Stimulated activated CD8-positive, alpha-beta memory T cell treated with anti-CD3 and anti-CD28 coated beads, Interleukin-2, amount 100 ng/mL, for 48 hours (primary cell): Measurements from ENCODE around the gene RPL37.
"Not testable (repeated sequence)": the region's sequence is repeated elsewhere in the genome, so short reads cannot be mapped to it uniquely, and the experiment has no call there.

Experiments
- DNase-seq, 2 donors: peaks; one replicate each; pipeline ENCODE4 v3.0.0-alpha.2; 2020; ENCODE audit warnings: low read depth in 2 of 2

Gene RPL37

GRCh38 chr5:40797273-40798011 lies 37.6 kb downstream of the RPL37 start:
- peak; percentile 67 to 68 for DNase-seq

- DNase-seq = no peak
These were observed 38.5 kb downstream of the RPL37 start for GRCh38 chr5:40796487-40796889.

GRCh38 chr5:40794877-40795276 lies 40.1 kb downstream of the RPL37 start:
- DNase-seq = not testable (repeated sequence)

- DNase-seq = not testable (repeated sequence)
These were observed 40.7 kb downstream of the RPL37 start for GRCh38 chr5:40794340-40794739.

GRCh38 chr5:40792691-40793090 lies 42.3 kb downstream of the RPL37 start:
- DNase-seq = not testable (repeated sequence)

- DNase-seq = no peak
These were observed 43.3 kb downstream of the RPL37 start for GRCh38 chr5:40791715-40792139.

GRCh38 chr5:40790947-40791593 lies 44.0 kb downstream of the RPL37 start:
- no peak for DNase-seq

- not testable (repeated sequence) for DNase-seq
These were observed 46.1 kb downstream of the RPL37 start for GRCh38 chr5:40788941-40789340.

GRCh38 chr5:40787986-40788385 lies 47.0 kb downstream of the RPL37 start:
- no peak for DNase-seq

GRCh38 chr5:40786664-40787063 lies 48.4 kb downstream of the RPL37 start:
- not testable (repeated sequence) for DNase-seq

GRCh38 chr5:40784916-40785315 lies 50.1 kb downstream of the RPL37 start:
- no peak for DNase-seq

GRCh38 chr5:40784027-40784653 lies 50.9 kb downstream of the RPL37 start:
- DNase-seq = no peak

GRCh38 chr5:40781843-40782409 lies 53.1 kb downstream of the RPL37 start:
- no peak for DNase-seq

- DNase-seq = no peak
These were observed 54.2 kb downstream of the RPL37 start for GRCh38 chr5:40780858-40781257.

- DNase-seq = no peak
These were observed 54.8 kb downstream of the RPL37 start for GRCh38 chr5:40780199-40780598.

GRCh38 chr5:40779561-40779960 lies 55.5 kb downstream of the RPL37 start:
- DNase-seq = no peak

GRCh38 chr5:40778133-40778532 lies 56.9 kb downstream of the RPL37 start:
- DNase-seq = no peak

GRCh38 chr5:40776658-40776977 lies 58.4 kb downstream of the RPL37 start:
- DNase-seq = no peak

- DNase-seq = no peak
These were observed 59.0 kb downstream of the RPL37 start for GRCh38 chr5:40775846-40776657.
